IPS DF 4.7 (cell line): ENCODE data around the gene ZDHHC11.

Experiments
- DNase-seq: peaks from one replicate; pipeline ENCODE4 v3.0.0-alpha.2; 2013; ENCODE audit warnings: low spot score; ENCODE audit errors: extremely low read depth

ZDHHC11 gene, protein sequence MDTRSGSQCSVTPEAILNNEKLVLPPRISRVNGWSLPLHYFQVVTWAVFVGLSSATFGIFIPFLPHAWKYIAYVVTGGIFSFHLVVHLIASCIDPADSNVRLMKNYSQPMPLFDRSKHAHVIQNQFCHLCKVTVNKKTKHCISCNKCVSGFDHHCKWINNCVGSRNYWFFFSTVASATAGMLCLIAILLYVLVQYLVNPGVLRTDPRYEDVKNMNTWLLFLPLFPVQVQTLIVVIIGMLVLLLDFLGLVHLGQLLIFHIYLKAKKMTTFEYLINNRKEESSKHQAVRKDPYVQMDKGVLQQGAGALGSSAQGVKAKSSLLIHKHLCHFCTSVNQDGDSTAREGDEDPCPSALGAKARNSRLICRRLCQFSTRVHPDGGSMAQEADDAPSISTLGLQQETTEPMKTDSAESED

DNA sequence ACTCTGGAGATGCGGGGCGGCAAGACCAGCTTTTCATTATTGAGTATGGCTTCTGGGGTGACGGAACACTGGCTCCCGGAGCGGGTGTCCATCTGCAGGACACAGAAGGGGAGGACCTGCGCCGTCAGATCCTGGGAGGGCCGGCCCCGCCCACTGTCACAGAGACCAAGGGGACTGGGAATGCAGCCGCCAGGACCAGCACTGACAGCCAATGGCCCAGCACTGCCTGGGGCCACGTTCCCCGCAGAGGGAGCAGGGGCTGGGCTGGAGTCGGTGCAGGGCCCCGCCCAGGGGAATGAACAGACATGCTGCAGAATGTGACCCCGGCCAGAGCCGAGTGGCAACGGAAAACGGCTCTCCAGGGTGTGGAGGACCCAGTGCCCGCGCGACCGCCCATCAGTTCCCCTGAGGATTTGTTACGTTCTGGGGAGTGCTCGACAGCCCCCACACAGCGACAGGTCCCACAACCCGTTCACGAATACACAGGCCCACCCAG lies at the start of gene ZDHHC11:
ZDHHC11 (minus strand) TSS at position 476 of the 496 bp plus-strand sequence; CDS start at position 92, 384 bp downstream.
- DNase-seq, result no peak

DNA sequence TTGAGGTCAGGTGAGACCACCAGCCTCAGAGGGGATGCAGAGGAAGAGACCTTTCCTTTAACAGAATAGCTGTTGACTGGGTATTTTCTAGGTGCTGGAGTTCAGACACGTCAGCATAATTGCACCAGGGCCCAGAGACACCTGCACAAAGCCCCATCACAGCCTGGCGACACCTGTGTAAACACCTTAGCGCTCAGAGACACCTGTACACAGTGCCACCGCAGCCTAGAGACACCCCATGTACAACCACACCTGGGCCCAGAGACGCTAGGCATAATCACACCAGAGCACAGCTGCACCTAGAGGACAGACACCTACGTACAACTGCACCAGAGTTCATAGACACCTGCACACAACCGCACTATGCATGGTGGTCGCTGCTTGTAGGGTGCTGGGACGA lies 42.9 kb upstream of the ZDHHC11 start:
- no peak for DNase-seq

DNA sequence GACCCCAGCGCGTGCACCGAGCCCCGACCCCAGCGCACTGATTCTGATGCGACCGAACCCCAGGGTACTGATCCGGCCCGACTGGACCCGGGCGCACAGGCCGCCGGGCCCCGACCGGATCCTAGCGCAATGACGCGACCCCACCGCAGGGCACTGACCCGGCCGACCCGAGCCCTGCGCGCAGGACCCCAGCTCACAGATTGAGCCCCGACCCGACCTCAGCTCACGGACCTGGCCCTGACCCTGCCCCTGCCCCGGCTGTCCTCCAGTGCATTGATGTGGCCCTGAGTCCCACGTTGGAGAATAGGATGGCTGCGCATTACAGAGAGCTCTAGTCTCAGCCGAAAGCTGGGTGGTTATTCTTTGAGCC lies 42.3 kb upstream of the ZDHHC11 start:
- no peak for DNase-seq

DNA sequence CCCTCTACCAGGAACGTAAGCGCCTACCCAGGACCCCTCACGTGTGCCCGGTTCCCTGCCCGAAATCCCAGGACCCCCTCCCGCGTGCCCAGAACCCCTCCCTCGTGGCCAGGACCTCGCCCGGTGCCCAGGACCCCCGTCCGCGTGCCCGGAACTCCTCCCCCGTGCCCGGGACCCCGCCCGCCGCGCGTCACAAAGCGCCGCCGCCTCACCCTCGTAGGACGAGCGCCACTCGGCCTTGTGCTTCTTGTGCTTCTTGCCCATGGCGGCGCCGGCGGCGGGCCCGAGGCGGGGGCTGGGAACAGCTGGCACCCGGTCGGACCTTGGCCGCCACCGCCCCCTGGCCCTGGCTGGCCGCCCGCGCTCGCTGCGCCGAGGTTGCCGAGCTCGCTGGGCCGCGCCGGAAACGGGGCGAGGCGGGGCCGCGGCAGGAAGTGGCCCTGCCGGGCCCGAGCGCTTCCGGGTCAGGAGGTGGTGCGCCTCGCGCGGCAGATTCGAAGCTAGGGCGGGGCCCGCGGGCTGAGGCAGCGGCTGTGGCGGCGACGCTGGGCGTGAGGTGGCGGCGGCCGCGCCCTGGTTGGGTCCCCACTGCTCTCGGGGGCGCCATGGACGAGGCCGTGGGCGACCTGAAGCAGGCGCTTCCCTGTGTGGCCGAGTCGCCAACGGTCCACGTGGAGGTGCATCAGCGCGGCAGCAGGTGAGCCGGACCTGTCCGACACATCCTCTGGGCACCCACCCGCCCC lies 41.8 kb upstream of the ZDHHC11 start, which contains the start of the genes BRD9 and TRIP13:
BRD9 (minus strand) TSS at position 408 of the 743 bp plus-strand sequence; CDS start at position 264, 144 bp downstream.
TRIP13 (plus strand) TSS at position 491 of the 743 bp plus-strand sequence; CDS start at position 606, 115 bp downstream.
- no peak for DNase-seq

DNA sequence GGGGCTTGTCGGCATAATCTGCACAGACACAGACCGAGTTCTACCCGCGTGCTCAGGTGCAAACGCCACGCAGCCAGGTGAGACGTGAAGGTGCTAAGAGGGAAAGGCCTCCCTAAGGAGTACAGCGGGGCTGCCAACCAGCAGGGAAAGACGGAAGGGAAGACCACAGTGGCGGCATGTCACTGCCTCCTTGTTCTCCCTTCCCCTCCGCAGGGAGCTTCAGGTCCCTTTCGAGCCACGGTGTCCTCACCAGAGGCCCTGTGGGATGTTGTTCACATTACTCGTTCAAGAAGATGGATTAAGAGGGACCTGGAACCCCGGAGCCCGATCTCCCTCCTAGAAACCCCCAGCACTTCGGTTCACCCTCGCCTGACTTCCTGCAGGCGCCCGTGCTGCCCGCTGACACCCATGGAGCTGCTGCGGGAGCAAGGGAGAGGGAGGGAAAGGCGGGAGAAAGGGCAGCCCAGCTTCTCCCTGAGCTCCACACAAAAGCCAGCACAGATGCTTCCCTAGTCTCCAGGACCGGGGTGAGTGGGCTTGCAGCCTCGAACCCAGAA lies 41.1 kb upstream of the ZDHHC11 start:
- no peak for DNase-seq

DNA sequence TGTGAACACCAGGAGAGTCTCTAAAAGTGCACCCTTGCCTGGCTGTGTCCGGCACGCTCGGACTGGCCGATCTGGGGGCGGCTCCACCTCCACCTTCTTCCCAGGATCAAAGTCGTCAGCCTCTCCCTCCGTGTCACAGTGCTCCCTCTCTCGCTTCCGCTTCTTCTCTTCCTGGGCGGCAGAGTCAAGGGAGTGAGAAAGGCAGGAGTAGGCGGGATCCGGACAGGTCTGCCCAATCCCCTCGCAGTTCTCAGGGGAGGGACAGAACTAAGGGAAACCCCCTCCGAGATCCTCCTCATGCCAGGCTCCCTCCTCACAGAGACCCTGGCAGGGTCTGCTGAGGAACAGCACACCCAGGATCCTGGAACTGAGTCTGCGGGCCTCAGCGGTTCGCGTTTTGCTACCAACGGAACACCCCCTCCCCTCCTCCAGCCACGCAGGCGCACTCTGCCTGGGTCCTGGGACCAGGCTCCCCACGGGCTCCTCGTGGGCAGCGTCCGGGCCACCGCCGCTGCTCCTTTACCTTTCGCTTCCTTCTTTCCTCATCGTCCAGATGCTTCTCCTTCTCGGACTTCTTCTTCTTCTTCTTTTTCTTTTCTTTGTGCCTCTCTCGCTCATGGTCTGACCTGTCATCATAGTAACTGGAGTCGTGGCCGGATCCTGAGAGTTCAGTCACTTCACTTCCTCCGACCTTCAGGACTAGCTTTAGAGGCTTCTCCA lies 40.5 kb upstream of the ZDHHC11 start:
- DNase-seq, result no peak

DNA sequence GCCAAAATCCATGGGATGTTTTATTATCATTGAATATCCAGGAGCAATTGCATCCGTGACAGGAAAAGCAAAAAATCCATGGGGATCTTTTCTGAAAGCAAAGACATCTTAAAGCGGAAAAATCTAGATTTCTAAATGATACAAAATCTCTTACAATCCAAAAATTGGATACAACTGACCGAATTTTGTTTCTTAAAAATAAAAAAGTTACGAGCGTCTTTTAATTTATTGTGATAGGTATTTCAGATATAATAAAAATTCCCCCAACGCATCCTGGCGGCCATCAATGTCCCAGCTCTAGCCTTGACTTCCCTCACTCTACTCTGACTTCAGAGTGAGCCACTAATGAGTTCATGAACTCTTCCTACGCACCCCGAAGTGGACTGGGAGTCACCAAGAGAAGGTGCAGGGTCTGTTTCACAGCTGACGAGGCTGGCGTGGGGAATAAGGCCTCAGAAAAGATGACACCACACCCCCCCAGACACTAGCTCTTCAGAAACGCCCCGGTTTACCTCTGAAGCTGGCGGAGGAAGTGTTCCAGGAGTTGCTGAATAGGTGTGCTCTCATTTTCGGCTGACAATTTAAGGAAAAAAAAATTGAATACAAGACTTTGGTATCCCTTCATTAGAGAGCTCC lies 38.4 kb upstream of the ZDHHC11 start:
- DNase-seq, result no peak

DNA sequence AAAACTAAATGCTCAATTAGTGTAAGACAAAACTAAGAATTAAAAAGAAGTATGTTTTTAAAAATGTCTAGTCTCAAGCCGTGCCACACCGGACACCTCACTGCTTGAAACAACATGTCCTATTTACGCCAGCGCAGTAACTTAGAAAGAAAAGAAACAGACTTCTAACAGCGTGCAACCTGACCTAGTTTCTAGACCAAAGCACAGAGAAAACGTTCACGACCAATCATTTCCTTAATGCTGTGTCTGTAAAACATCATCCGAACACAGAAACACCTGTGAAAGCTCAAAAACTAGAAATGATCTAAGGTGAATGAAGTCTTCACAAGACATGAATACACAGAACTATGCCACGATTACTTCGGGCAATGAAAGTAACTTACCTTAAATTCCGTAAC lies 37.9 kb upstream of the ZDHHC11 start:
- DNase-seq, result no peak

DNA sequence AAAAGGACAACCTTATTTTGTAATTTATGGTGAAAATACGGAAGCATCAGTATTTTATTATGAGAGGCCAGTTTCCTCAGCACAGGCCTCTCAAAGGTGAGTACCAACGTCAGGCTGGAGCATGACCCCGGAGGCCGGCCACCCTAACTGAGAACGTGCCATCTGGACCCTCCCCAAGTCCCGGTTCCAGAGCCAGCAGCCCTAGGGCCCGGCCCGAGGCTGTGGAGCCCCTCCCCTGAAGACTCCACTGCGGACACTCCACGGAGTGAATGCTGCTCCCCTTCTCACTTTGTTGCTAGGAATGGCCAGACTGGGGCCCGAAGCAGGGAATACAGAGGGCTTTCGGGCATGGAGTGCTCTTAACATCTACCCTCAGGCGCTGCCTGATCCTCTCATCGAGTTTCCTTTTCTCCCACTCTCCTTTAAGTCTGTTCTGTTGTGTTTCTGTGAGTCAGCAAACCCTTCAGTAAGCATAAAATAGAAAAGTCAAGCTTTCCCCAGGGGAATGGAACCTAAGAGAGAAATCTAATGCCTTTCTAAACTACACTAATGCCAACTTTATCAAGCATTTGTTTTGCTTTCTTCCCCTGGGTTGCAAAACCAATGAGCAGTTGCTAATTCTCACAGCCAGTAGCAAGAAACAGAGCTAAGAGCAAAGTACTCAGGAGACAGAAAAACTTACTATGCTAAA lies 37.3 kb upstream of the ZDHHC11 start:
- no peak for DNase-seq

DNA sequence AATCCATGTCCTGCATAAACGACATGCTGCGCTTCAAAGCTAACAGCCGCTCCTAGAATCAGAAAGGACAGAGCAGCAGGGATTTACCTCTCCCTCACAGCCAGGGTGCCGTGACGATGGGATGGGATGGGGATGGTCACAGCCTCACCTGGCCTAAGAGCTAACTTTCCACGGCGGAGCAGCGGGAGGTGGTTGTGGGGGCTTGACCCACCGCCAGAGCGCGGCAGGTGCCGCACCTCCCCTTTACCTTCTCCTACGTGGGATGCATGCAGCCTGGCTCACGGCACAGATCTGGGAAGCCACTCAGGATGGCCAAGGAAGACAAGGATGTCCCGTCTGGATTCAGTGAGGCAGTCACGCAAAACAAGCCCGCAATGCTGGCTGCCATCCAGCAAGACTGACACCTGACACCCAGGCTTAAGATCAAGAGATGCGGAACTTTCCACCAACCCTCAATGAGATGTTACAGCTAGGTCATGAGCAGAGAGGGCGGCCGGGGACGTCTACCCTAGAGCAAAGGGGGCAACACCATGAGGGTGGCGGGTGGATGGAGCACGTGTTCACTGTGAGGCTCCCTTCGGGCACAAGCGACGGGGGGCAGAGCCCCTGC lies 36.0 kb upstream of the ZDHHC11 start:
- no peak for DNase-seq

DNA sequence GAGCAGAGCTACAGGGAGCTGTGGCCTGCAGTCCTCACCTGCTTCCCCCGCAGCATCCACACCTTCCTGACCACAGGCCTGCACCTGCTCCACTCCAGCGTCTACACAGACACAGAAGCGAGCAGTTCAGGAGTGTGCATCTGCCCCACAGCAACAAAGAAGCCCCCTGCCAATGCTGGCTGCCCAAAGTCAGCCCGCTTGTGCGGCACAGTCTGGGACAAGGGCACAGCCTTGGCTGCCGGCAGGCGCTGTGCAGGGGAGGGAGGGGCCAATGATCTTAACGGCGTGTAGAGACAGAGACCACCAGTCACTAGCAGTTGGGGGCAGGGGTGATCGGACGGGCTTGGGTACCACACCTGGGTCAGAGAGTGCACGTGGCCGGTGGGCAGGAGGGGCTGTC lies 35.2 kb upstream of the ZDHHC11 start:
- DNase-seq, result no peak

DNA sequence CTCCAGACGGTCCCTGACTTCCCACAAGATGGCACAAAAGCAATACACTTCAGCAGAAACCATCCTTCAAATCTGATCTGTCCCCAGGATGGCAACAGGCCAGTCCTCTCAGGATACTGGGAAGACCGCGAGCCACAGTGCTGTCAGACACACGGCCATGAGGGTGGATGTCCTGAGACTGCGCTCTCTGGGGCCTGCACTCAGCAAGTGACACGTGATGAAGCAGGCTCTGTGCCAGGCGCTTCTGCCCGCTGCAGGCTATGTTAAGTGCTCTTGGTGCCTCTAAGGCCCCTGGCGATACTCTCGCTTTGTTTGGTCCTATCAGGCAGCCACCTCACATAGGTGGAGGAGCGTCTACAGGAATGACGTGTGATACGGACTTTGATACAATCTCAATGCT lies 34.7 kb upstream of the ZDHHC11 start:
- no peak for DNase-seq

DNA sequence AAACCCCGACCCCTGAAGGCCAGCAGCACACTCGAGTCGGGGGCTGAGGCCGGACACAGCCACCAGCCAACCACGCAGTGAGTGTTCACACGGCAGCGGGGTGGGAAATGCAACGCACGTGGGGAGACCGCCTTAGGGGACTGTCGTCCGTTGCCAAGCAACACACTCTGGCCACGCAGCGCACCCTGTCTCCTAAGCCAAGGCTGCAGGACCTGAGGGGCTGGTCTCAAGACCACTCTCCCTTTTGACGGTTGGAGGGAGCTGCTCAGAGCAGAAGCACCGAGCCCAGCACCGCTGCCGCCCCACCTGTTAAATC lies 34.3 kb upstream of the ZDHHC11 start:
- no peak for DNase-seq

DNA sequence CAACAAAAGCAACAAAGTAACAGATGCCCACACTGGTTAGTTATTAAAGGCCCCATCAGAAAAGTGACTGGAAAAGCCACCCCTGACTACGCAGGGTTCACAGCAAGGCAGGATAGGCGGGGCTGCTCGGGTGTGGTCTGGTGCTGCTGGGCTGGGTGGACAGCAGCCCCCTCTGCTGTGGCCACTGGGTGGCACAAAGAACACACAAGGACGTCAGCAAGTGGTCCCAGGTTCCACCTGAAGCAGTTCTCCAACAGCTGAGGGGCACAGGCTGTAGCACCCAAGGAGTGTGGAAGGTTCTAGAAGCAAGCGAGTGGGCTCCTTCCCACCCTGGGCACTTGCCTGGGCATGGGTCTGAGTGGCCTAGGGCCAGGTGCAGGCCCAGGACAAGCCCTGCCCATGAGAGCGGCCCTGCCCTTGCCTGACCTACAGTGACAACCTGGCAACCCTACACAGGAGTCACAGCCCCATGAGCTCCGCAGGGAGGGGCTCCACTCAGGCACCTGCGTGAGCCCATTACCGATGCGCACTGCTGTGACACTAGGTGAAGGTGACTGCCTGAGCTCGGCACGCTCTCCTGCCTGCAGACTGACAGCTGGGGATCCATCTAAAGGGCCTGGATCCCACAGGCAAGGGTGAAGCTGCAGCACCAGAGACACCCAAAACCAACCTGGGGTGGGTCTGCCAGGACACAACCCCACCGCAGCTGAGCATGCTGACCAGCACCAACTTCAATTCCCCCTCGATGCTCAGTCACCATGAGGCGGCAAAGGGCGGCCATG lies 33.8 kb upstream of the ZDHHC11 start:
- DNase-seq, result no peak

DNA sequence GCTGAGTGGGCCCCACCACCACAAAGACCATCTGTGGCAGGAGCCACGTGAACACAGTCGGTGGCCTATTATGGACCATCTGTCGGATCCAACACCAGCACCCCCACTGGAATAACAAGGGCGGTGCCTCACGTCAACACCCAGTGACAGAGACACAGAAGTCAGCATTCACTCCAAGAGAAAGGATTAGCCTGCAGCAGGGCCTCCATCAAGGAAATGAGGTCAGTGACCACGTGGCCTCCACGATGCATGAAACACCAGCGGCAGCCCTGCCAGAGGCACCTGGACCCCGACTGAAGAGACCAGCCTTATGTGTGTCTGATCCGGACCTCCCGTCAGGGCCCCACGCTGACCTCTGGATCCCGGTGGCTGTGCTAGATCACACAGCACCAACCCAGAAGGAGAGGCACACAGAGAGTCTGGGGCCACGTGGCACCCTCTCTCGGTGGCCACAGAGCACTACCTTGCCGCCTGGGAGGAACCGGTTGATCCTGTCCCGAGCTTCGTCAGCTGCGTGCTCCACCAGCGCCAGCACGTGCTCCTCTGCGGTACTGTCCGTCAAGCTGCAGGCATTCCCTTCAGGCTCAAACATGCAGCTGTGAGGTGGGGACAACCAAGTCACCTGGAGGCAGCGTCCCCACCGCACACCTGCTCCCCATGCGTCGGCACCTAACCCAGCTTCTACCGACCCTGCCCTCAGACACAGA lies 32.8 kb upstream of the ZDHHC11 start:
- DNase-seq, result no peak

DNA sequence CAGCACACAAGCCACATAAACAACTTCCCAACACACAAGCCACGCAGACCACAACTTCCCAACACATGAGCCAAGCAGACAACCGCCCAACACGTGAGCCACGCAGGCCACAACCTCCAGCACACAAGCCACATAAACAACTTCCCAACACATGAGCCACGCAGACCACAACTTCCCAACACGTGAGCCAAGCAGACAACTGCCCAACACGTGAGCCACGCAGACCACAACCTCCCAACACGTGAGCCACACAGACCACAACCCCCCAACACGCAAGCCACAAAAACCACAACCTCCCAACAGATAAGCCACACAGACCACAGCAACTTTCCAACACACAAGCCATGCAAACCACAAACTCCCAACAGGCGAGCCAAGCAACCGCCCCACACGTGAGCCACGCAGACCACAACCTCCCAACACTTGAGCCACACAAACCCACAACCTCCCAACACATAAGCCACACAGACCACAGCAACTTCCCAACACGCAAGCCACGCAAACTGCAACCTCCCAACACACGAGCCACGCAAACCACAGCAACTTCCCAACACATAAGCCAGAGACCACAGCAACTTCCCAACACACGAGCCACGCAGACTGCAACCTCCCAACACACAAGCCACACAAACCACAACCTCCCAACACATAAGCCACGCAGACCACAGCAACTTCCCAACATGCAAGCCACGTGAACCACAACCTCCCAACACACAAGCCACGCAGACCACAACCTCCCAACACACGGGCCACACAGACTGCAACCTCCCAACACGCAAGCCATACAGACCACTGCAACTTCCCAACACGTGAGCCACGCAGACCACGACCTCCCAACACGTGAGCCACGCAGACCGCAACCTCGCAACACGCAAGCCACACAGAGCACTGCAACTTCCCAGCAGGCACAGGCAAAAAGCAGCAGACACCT lies 31.7 kb upstream of the ZDHHC11 start:
- DNase-seq, result no peak

DNA sequence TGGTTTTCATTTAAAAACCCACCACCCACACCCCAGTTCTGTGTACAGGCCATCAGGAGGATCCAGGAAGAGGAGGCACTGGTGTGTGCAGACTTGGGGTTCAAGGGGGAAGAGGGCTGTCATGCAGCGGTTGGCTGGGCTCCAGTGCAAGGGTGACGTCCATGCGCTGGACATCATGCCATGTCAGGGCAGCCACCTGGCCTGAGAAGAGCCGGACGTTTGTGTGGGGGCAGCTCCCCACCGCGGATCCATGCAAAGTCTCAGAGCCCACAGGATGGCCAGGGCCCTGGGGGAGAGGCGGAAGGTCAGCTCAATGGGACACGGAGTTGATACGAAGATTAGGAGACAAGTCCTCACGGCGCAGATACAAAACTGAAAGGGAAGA lies 30.8 kb upstream of the ZDHHC11 start:
- DNase-seq, result no peak
